ENCODE data around the gene C3orf22.

DNA sequence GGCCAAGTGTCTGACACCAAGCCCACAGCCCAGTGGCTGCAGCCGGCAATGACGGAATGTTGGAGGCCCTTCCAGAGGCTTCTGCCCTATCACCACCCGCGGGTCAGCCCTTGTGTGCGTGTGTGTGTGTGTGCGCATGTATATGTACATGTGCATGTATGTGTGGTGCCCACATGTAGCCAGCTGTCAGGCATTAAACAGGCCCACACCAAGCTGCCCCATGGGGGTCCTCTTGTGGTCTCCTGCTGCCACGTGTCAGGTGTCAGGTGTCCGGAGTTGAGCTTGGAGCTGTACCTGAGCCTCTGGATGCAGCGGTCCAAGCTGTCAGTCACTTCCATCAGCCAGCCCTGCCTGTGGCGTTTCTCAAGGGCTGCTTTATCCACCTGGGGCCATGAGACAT, 55.0 kb downstream of the C3orf22 start:
- TF ChIP-seq, protein P1, sequence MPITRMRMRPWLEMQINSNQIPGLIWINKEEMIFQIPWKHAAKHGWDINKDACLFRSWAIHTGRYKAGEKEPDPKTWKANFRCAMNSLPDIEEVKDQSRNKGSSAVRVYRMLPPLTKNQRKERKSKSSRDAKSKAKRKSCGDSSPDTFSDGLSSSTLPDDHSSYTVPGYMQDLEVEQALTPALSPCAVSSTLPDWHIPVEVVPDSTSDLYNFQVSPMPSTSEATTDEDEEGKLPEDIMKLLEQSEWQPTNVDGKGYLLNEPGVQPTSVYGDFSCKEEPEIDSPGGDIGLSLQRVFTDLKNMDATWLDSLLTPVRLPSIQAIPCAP (CRISPR knock-in tag; IDR thresholded peaks at IDR 0.05; ENCODE audit: borderline replicate concordance), result no peak
- TF ChIP-seq GTF2A2 (tag; IDR thresholded peaks at IDR 0.05) (no peak), POLR2A (conservative IDR thresholded peaks at IDR 0.05) (no peak), ATF7 (IDR thresholded peaks at IDR 0.05) (no peak), GABPB2 (CRISPR knock-in tag; conservative IDR thresholded peaks at IDR 0.05) (no peak), ZFP1 (CRISPR knock-in tag; IDR thresholded peaks at IDR 0.05) (no peak), PTBP1 (IDR thresholded peaks at IDR 0.05; ENCODE audit: low read depth, low read length) (no peak), ESRRA (IDR thresholded peaks at IDR 0.05; ENCODE audit: borderline replicate concordance, low read depth) (no peak), ZNF79 (CRISPR knock-in tag; IDR thresholded peaks at IDR 0.05; ENCODE audit: low read depth) (no peak), MEIS2 (IDR thresholded peaks at IDR 0.05; ENCODE audit: partially characterized antibody) (no peak), RBFOX2 (IDR thresholded peaks at IDR 0.05; ENCODE audit: low read depth, low read length) (no peak)
- TF ChIP-seq, protein P2, sequence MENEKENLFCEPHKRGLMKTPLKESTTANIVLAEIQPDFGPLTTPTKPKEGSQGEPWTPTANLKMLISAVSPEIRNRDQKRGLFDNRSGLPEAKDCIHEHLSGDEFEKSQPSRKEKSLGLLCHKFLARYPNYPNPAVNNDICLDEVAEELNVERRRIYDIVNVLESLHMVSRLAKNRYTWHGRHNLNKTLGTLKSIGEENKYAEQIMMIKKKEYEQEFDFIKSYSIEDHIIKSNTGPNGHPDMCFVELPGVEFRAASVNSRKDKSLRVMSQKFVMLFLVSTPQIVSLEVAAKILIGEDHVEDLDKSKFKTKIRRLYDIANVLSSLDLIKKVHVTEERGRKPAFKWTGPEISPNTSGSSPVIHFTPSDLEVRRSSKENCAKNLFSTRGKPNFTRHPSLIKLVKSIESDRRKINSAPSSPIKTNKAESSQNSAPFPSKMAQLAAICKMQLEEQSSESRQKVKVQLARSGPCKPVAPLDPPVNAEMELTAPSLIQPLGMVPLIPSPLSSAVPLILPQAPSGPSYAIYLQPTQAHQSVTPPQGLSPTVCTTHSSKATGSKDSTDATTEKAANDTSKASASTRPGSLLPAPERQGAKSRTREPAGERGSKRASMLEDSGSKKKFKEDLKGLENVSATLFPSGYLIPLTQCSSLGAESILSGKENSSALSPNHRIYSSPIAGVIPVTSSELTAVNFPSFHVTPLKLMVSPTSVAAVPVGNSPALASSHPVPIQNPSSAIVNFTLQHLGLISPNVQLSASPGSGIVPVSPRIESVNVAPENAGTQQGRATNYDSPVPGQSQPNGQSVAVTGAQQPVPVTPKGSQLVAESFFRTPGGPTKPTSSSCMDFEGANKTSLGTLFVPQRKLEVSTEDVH (IDR thresholded peaks at IDR 0.05; ENCODE audit: low read depth, partially characterized antibody), result no peak
- TF ChIP-seq, protein P3, sequence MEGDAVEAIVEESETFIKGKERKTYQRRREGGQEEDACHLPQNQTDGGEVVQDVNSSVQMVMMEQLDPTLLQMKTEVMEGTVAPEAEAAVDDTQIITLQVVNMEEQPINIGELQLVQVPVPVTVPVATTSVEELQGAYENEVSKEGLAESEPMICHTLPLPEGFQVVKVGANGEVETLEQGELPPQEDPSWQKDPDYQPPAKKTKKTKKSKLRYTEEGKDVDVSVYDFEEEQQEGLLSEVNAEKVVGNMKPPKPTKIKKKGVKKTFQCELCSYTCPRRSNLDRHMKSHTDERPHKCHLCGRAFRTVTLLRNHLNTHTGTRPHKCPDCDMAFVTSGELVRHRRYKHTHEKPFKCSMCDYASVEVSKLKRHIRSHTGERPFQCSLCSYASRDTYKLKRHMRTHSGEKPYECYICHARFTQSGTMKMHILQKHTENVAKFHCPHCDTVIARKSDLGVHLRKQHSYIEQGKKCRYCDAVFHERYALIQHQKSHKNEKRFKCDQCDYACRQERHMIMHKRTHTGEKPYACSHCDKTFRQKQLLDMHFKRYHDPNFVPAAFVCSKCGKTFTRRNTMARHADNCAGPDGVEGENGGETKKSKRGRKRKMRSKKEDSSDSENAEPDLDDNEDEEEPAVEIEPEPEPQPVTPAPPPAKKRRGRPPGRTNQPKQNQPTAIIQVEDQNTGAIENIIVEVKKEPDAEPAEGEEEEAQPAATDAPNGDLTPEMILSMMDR (IDR thresholded peaks at IDR 0.05 in 2 of 3, conservative IDR thresholded peaks at IDR 0.05 in 1 of 3; ENCODE audit: insufficient read depth in 2 of 3, low read depth in 1 of 3, low read length in 3 of 3), result no peak
- TF ChIP-seq, protein P4, sequence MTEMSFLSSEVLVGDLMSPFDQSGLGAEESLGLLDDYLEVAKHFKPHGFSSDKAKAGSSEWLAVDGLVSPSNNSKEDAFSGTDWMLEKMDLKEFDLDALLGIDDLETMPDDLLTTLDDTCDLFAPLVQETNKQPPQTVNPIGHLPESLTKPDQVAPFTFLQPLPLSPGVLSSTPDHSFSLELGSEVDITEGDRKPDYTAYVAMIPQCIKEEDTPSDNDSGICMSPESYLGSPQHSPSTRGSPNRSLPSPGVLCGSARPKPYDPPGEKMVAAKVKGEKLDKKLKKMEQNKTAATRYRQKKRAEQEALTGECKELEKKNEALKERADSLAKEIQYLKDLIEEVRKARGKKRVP (CRISPR knock-in tag; IDR thresholded peaks at IDR 0.05), result no peak

Data from K562 (cell line).